OCI-LY1 (cell line): Measurements from ENCODE around the gene CRYZ.

ENCODE experiments used
- H2AFZ ChIP-seq: fragments of 200-600 bp; sonication (generic), shearing (Covaris generic); 2 replicates; pipeline ENCODE4 v1.6.0; 2014; ENCODE audit warnings: antibody characterized with exemption, mild to moderate bottlenecking, low read length
- H3F3A ChIP-seq: fragments of 200-600 bp; sonication (generic), shearing (Covaris generic); 2 replicates; pipeline ENCODE4 v1.6.0; 2014; ENCODE audit warnings: mild to moderate bottlenecking, antibody characterized with exemption, low read length, moderate library complexity; ENCODE audit not compliant: insufficient read depth
- H3K27ac ChIP-seq: fragments of 200-600 bp; sonication (generic); 2 replicates; pipeline ENCODE4 v1.5.1; 2014; ENCODE audit warnings: low read length, mixed run types, mild to moderate bottlenecking, low read depth; ENCODE audit not compliant: poor library complexity, severe bottlenecking
- H3K27me3 ChIP-seq: fragments of 200-600 bp; sonication (generic); 2 replicates; pipeline ENCODE4 v1.6.0; 2014; ENCODE audit warnings: antibody characterized with exemption, mild to moderate bottlenecking, low read length, moderate library complexity; ENCODE audit not compliant: insufficient read depth
- H3K36me3 ChIP-seq: fragments of 200-600 bp; sonication (generic); 2 replicates; pipeline ENCODE4 v1.6.1; 2014; ENCODE audit warnings: mild to moderate bottlenecking, antibody characterized with exemption, low read length, moderate library complexity, mixed read lengths; ENCODE audit not compliant: insufficient read depth
- H3K4me1 ChIP-seq: fragments of 200-600 bp; sonication (generic); 2 replicates; pipeline ENCODE4 v1.5.1; 2014; ENCODE audit warnings: mild to moderate bottlenecking, low read length, moderate library complexity; ENCODE audit not compliant: insufficient read depth, severe bottlenecking
- H3K4me2 ChIP-seq: fragments of 200-600 bp; sonication (generic), shearing (Covaris generic); 2 replicates; pipeline ENCODE4 v1.6.1; 2014; ENCODE audit warnings: low read length
- H3K4me3 ChIP-seq: fragments of 200-600 bp; sonication (generic); 2 replicates; pipeline ENCODE4 v1.5.1; 2014; ENCODE audit warnings: low read length, low read depth, mild to moderate bottlenecking, mixed read lengths; ENCODE audit not compliant: poor library complexity, severe bottlenecking
- H3K79me2 ChIP-seq: fragments of 200-600 bp; shearing (Covaris generic); 2 replicates; pipeline ENCODE4 v1.6.1; 2016; ENCODE audit warnings: mixed run types, low read length, mixed read lengths; ENCODE audit not compliant: insufficient read depth
- H3K9ac ChIP-seq: fragments of 200-600 bp; sonication (generic), shearing (Covaris generic); 2 replicates; pipeline ENCODE4 v1.6.1; 2014; ENCODE audit warnings: mild to moderate bottlenecking, low read length, mixed read lengths
- H3K9me2 ChIP-seq: fragments of 200-600 bp; sonication (generic), shearing (Covaris generic); 2 replicates; pipeline ENCODE4 v1.6.1; 2014; ENCODE audit warnings: low read depth, mild to moderate bottlenecking, low read length, mixed read lengths
- H3K9me3 ChIP-seq: fragments of 200-600 bp; shearing (Covaris generic); 2 replicates; pipeline ENCODE4 v1.6.1; 2014; ENCODE audit warnings: low read length, mixed read lengths
- H4K20me1 ChIP-seq: fragments of 200-600 bp; sonication (generic), shearing (Covaris generic); 2 replicates; pipeline ENCODE4 v1.6.0; 2016; ENCODE audit warnings: mild to moderate bottlenecking, low read length; ENCODE audit not compliant: insufficient read depth
- EZH2 ChIP-seq: fragments of 200-600 bp; sonication (generic), shearing (Covaris generic); IDR thresholded peaks from 2 replicates; pipeline ENCODE4 v1.8.0; 2017; ENCODE audit warnings: borderline replicate concordance, mixed run types, mild to moderate bottlenecking, antibody characterized with exemption, low read length, moderate library complexity, mixed read lengths
- TF ChIP-seq, protein P1 (sequence below): fragments of 200-600 bp; sonication (generic), shearing (Covaris generic); IDR thresholded peaks from 2 replicates; pipeline ENCODE4 v1.5.1; 2017; ENCODE audit warnings: mild to moderate bottlenecking, antibody characterized with exemption, low read length, moderate library complexity, mixed read lengths

CRYZ gene

DNA sequence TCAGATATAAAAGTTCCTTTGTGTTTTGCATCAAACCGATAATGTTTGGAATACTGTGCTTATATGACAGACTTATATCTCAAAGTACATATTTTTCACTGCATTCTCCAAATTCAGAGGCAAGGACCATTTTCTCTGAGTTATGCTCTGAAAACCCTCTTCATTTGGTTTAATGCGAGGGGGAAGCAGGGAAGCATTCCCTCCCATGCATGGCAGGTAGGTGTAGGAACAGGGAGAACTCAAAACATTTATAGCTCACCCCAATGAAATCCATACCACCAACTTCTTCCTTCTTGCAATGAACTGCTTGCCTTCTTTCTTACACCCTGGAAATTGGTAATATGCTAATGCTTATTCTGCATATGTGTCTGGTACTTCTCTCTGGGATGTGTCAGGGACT is 48.5 kb downstream of the CRYZ start:
- no peak for TF ChIP-seq EZH2
- TF ChIP-seq, protein P1, sequence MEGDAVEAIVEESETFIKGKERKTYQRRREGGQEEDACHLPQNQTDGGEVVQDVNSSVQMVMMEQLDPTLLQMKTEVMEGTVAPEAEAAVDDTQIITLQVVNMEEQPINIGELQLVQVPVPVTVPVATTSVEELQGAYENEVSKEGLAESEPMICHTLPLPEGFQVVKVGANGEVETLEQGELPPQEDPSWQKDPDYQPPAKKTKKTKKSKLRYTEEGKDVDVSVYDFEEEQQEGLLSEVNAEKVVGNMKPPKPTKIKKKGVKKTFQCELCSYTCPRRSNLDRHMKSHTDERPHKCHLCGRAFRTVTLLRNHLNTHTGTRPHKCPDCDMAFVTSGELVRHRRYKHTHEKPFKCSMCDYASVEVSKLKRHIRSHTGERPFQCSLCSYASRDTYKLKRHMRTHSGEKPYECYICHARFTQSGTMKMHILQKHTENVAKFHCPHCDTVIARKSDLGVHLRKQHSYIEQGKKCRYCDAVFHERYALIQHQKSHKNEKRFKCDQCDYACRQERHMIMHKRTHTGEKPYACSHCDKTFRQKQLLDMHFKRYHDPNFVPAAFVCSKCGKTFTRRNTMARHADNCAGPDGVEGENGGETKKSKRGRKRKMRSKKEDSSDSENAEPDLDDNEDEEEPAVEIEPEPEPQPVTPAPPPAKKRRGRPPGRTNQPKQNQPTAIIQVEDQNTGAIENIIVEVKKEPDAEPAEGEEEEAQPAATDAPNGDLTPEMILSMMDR = no peak
- Histone ChIP-seq H2AFZ (no peak overlapping the region), H3K4me3 (no peak overlapping the region), H3K9ac (no peak overlapping the region), H3K9me3 (no peaks in the 10 kb centered on the region), H3K27ac (no peak overlapping the region), H3K27me3 (no peaks in the 10 kb centered on the region), H3K36me3 (no peaks in the 10 kb centered on the region), H3K4me2 (no peak overlapping the region), H3F3A (no peaks in the 10 kb centered on the region), H3K79me2 (no peaks in the 10 kb centered on the region), H3K9me2 (no peaks in the 10 kb centered on the region), H3K4me1 (no peaks in the 10 kb centered on the region), H4K20me1 (no peaks in the 10 kb centered on the region)

DNA sequence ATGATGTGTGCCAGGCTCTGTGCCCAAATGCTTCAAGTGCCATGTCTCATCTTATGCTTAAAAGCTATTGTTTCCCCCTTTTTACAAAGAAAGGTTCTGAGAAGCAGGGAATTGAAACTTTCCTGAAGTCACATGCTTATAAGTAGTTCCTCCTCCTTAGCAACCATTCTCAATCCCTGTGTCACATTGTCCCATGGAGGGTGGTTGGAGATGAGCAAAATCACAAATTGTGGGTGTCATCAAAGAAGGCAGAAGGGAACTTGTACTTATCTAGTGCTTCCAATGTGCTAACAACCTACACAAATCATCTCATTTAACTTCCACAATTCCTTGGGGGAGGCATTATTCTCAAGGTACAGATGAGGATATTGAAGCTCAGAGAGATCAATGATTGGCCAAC is 49.2 kb downstream of the CRYZ start:
- Histone ChIP-seq H3F3A (no peaks in the 10 kb centered on the region), H4K20me1 (no peaks in the 10 kb centered on the region), H3K9me2 (no peaks in the 10 kb centered on the region), H3K79me2 (no peaks in the 10 kb centered on the region), H3K4me2 (no peak overlapping the region), H3K27ac (no peak overlapping the region), H3K36me3 (no peaks in the 10 kb centered on the region), H3K4me1 (no peaks in the 10 kb centered on the region), H2AFZ (no peak overlapping the region), H3K9ac (no peak overlapping the region), H3K4me3 (no peak overlapping the region), H3K27me3 (no peaks in the 10 kb centered on the region), H3K9me3 (no peaks in the 10 kb centered on the region)
- TF ChIP-seq, protein P1 = no peak
- no peak for TF ChIP-seq EZH2

DNA sequence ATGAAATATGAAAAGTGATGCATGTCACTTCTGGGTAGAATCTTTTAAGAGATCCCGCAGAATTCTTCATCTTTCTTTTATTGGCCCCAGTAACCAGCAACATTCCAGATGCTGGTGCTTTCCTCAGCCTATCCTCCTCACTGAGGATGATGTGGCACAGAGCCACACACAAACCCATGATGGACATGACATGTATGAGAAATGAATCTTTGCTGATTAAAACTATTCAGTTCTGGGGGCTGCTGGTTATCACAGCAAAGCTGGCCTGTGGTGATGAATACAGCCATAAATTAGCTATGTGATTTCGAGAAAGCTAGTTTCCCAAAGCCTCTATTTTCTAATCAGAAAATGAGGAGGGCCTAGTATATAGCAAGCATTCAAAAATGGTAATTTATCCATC is 51.0 kb downstream of the CRYZ start:
- no peak overlapping the region for H2AFZ ChIP-seq
- H3K36me3 ChIP-seq = no peaks in the 10 kb centered on the region
- no peaks in the 10 kb centered on the region for H3K4me1 ChIP-seq
- H3K4me3 ChIP-seq = no peak overlapping the region
- TF ChIP-seq, protein P1 = no peak
- no peak for TF ChIP-seq EZH2
- no peak overlapping the region for H3K4me2 ChIP-seq
- no peaks in the 10 kb centered on the region for H3K27me3 ChIP-seq
- no peaks in the 10 kb centered on the region for H3K9me3 ChIP-seq
- no peaks in the 10 kb centered on the region for H3F3A ChIP-seq
- H4K20me1 ChIP-seq = no peaks in the 10 kb centered on the region
- no peaks in the 10 kb centered on the region for H3K9me2 ChIP-seq
- H3K27ac ChIP-seq = no peak overlapping the region
- no peak overlapping the region for H3K9ac ChIP-seq
- no peaks in the 10 kb centered on the region for H3K79me2 ChIP-seq
